ENCODE measurements around the gene PTPRC. TPM values are rescaled to one million over a fixed set of nuclear protein-coding genes. Genes with fewer than 3 reads are reported as not detected.

Gene PTPRC
- polyA plus RNA-seq, 1 donor (not counting 4 experiments of a cell fraction or from before 2014, with no cell fraction given), result not detected

GRCh38 chr1:198667186-198667585, 28.3 kb downstream of the PTPRC start:
- H3K36me3 ChIP-seq (ENCODE audit: control insufficient read depth in 2 of 2, extremely low read depth in 1 of 2, insufficient read depth in 2 of 2, low read length in 2 of 2), result no peaks in the 10 kb centered on the region
- H2AFZ ChIP-seq (ENCODE audit: control insufficient read depth, low read length), result no peak overlapping the region
- no peaks in the 10 kb centered on the region for H4K20me1 ChIP-seq (ENCODE audit: control insufficient read depth, extremely low read depth, insufficient read depth, low read length)
- no peak for DNase-seq (ENCODE audit: low read depth, low spot score)
- H3K9ac ChIP-seq (ENCODE audit: control insufficient read depth, extremely low read depth, insufficient read depth, low read length), result no peak overlapping the region
- H3K79me2 ChIP-seq (ENCODE audit: control insufficient read depth, insufficient read depth, low read length), result no peaks in the 10 kb centered on the region
- no peak for FAIRE-seq
- dilution Hi-C loops (cut with MboI; ENCODE audit: extremely low pct_ligation_motif_present, low sequenced_read_pairs), result no loop called here
- no peak overlapping the region for H3K27ac ChIP-seq (ENCODE audit: control insufficient read depth, insufficient read depth, low read length)
- no peak overlapping the region for H3K4me2 ChIP-seq (ENCODE audit: control insufficient read depth, extremely low read depth, insufficient read depth, low read depth, low read length)
- no peaks in the 10 kb centered on the region for H3K27me3 ChIP-seq (ENCODE audit: control insufficient read depth, extremely low read depth, insufficient read depth, low read length)
- TF ChIP-seq EZH2 (IDR thresholded peaks at IDR 0.05; ENCODE audit: low read length), result no peak
- TF ChIP-seq CTCF (optimal IDR thresholded peaks at IDR 0.05 in 1 of 3, IDR thresholded peaks at IDR 0.05 in 1 of 3, conservative IDR thresholded peaks at IDR 0.05 in 1 of 3; ENCODE audit: extremely low read depth in 1 of 3, insufficient read depth in 2 of 3, low read length in 3 of 3), result no peak
- peaks cover 31% of the 10 kb centered on the region for H3K4me1 ChIP-seq (ENCODE audit: control insufficient read depth, extremely low read depth, insufficient read depth, low read length)
- H3K9me1 ChIP-seq (ENCODE audit: control insufficient read depth, extremely low read depth, insufficient read depth, low read length), result no peaks in the 10 kb centered on the region
- H3K4me3 ChIP-seq (ENCODE audit: control insufficient read depth in 2 of 3, extremely low read depth in 1 of 3, insufficient read depth in 2 of 3, low read depth in 1 of 3, low read length in 3 of 3), result no peak overlapping the region
- H3K9me3 ChIP-seq (ENCODE audit: control insufficient read depth, low read depth, low read length), result no peaks in the 10 kb centered on the region

GRCh38 chr1:198667807-198668206, 29.0 kb downstream of the PTPRC start:
- Histone ChIP-seq H3K9me1 (ENCODE audit: control insufficient read depth, extremely low read depth, insufficient read depth, low read length) (no peaks in the 10 kb centered on the region), H3K9me3 (ENCODE audit: control insufficient read depth, low read depth, low read length) (no peaks in the 10 kb centered on the region), H3K27me3 (ENCODE audit: control insufficient read depth, extremely low read depth, insufficient read depth, low read length) (no peaks in the 10 kb centered on the region), H3K27ac (ENCODE audit: control insufficient read depth, insufficient read depth, low read length) (no peak overlapping the region), H4K20me1 (ENCODE audit: control insufficient read depth, extremely low read depth, insufficient read depth, low read length) (no peaks in the 10 kb centered on the region), H3K79me2 (ENCODE audit: control insufficient read depth, insufficient read depth, low read length) (no peaks in the 10 kb centered on the region), H2AFZ (ENCODE audit: control insufficient read depth, low read length) (no peak overlapping the region), H3K4me2 (ENCODE audit: control insufficient read depth, extremely low read depth, insufficient read depth, low read depth, low read length) (no peak overlapping the region), H3K4me3 (ENCODE audit: control insufficient read depth in 2 of 3, extremely low read depth in 1 of 3, insufficient read depth in 2 of 3, low read depth in 1 of 3, low read length in 3 of 3) (no peak overlapping the region), H3K4me1 (ENCODE audit: control insufficient read depth, extremely low read depth, insufficient read depth, low read length) (peaks cover 31% of the 10 kb centered on the region), H3K9ac (ENCODE audit: control insufficient read depth, extremely low read depth, insufficient read depth, low read length) (no peak overlapping the region), H3K36me3 (ENCODE audit: control insufficient read depth in 2 of 2, extremely low read depth in 1 of 2, insufficient read depth in 2 of 2, low read length in 2 of 2) (no peaks in the 10 kb centered on the region)
- TF ChIP-seq CTCF (optimal IDR thresholded peaks at IDR 0.05 in 1 of 3, IDR thresholded peaks at IDR 0.05 in 1 of 3, conservative IDR thresholded peaks at IDR 0.05 in 1 of 3; ENCODE audit: extremely low read depth in 1 of 3, insufficient read depth in 2 of 3, low read length in 3 of 3), result no peak
- no peak for TF ChIP-seq EZH2 (IDR thresholded peaks at IDR 0.05; ENCODE audit: low read length)
- dilution Hi-C loops (cut with MboI; ENCODE audit: extremely low pct_ligation_motif_present, low sequenced_read_pairs), result no loop called here
- DNase-seq (ENCODE audit: low read depth, low spot score) (no peak), FAIRE-seq (no peak)

Data from keratinocyte (primary cell).